ENCODE measurements around the gene TPM1.

The TPM1 gene

GRCh38 chr15:63019511-63020109 lies 22.9 kb upstream of the TPM1 start:
- Histone ChIP-seq H3K27me3 (ENCODE audit: insufficient read depth, low read length) (no peaks in the 10 kb centered on the region), H3K27ac (ENCODE audit: low read length) (no peak overlapping the region), H3K4me3 (ENCODE audit: low read length) (no peak overlapping the region), H3K36me3 (ENCODE audit: insufficient read depth, low read depth, low read length) (no peaks in the 10 kb centered on the region), H3K9ac (ENCODE audit: low read depth, low read length) (no peak overlapping the region), H3K4me1 (ENCODE audit: insufficient read depth, low read length) (peaks cover 9% of the 10 kb centered on the region; the same call in 1 of the 2 replicates), H3K9me3 (ENCODE audit: insufficient read depth, low read depth, low read length) (no peaks in the 10 kb centered on the region)

- Histone ChIP-seq H3K4me1 (ENCODE audit: insufficient read depth, low read length) (peaks cover 9% of the 10 kb centered on the region; the same call in 1 of the 2 replicates), H3K9ac (ENCODE audit: low read depth, low read length) (no peak overlapping the region), H3K9me3 (ENCODE audit: insufficient read depth, low read depth, low read length) (no peaks in the 10 kb centered on the region), H3K27ac (ENCODE audit: low read length) (no peak overlapping the region), H3K36me3 (ENCODE audit: insufficient read depth, low read depth, low read length) (no peaks in the 10 kb centered on the region), H3K4me3 (ENCODE audit: low read length) (no peak overlapping the region), H3K27me3 (ENCODE audit: insufficient read depth, low read length) (no peaks in the 10 kb centered on the region)
Observed at GRCh38 chr15:63020128-63020527, 22.4 kb upstream of the TPM1 start.

GRCh38 chr15:63020759-63021430 lies 21.7 kb upstream of the TPM1 start:
- Histone ChIP-seq H3K9ac (ENCODE audit: low read depth, low read length) (no peak overlapping the region), H3K9me3 (ENCODE audit: insufficient read depth, low read depth, low read length) (no peaks in the 10 kb centered on the region), H3K4me3 (ENCODE audit: low read length) (no peak overlapping the region), H3K4me1 (ENCODE audit: insufficient read depth, low read length) (peaks cover 9% of the 10 kb centered on the region; the same call in 1 of the 2 replicates), H3K36me3 (ENCODE audit: insufficient read depth, low read depth, low read length) (no peaks in the 10 kb centered on the region), H3K27me3 (ENCODE audit: insufficient read depth, low read length) (no peaks in the 10 kb centered on the region), H3K27ac (ENCODE audit: low read length) (no peak overlapping the region)

- no peaks in the 10 kb centered on the region for H3K27me3 ChIP-seq (ENCODE audit: insufficient read depth, low read length)
- H3K4me1 ChIP-seq (ENCODE audit: insufficient read depth, low read length): peaks cover 9% of the 10 kb centered on the region; the same call in 1 of the 2 replicates
- no peak overlapping the region for H3K9ac ChIP-seq (ENCODE audit: low read depth, low read length)
- no peaks in the 10 kb centered on the region for H3K36me3 ChIP-seq (ENCODE audit: insufficient read depth, low read depth, low read length)
- H3K4me3 ChIP-seq (ENCODE audit: low read length): no peak overlapping the region
- H3K27ac ChIP-seq (ENCODE audit: low read length): no peak overlapping the region
- no peaks in the 10 kb centered on the region for H3K9me3 ChIP-seq (ENCODE audit: insufficient read depth, low read depth, low read length)
Observed at GRCh38 chr15:63022181-63022580, 20.4 kb upstream of the TPM1 start.

GRCh38 chr15:63022663-63023062 lies 19.9 kb upstream of the TPM1 start:
- Histone ChIP-seq H3K27ac (ENCODE audit: low read length) (no peak overlapping the region), H3K9ac (ENCODE audit: low read depth, low read length) (no peak overlapping the region), H3K9me3 (ENCODE audit: insufficient read depth, low read depth, low read length) (no peaks in the 10 kb centered on the region), H3K27me3 (ENCODE audit: insufficient read depth, low read length) (no peaks in the 10 kb centered on the region), H3K4me1 (ENCODE audit: insufficient read depth, low read length) (peaks cover 9% of the 10 kb centered on the region; the same call in 1 of the 2 replicates), H3K36me3 (ENCODE audit: insufficient read depth, low read depth, low read length) (no peaks in the 10 kb centered on the region), H3K4me3 (ENCODE audit: low read length) (no peak overlapping the region)

- H3K9me3 ChIP-seq (ENCODE audit: insufficient read depth, low read depth, low read length): no peaks in the 10 kb centered on the region
- no peak overlapping the region for H3K9ac ChIP-seq (ENCODE audit: low read depth, low read length)
- no peak overlapping the region for H3K27ac ChIP-seq (ENCODE audit: low read length)
- H3K27me3 ChIP-seq (ENCODE audit: insufficient read depth, low read length): no peaks in the 10 kb centered on the region
- no peaks in the 10 kb centered on the region for H3K36me3 ChIP-seq (ENCODE audit: insufficient read depth, low read depth, low read length)
- no peak overlapping the region for H3K4me3 ChIP-seq (ENCODE audit: low read length)
- H3K4me1 ChIP-seq (ENCODE audit: insufficient read depth, low read length): peaks cover 9% of the 10 kb centered on the region; the same call in 1 of the 2 replicates
Observed at GRCh38 chr15:63023351-63023945, 19.1 kb upstream of the TPM1 start.

GRCh38 chr15:63025460-63025859 lies 17.1 kb upstream of the TPM1 start:
- Histone ChIP-seq H3K27ac (ENCODE audit: low read length) (no peak overlapping the region), H3K27me3 (ENCODE audit: insufficient read depth, low read length) (no peaks in the 10 kb centered on the region), H3K36me3 (ENCODE audit: insufficient read depth, low read depth, low read length) (no peaks in the 10 kb centered on the region), H3K9ac (ENCODE audit: low read depth, low read length) (no peak overlapping the region), H3K9me3 (ENCODE audit: insufficient read depth, low read depth, low read length) (no peaks in the 10 kb centered on the region), H3K4me3 (ENCODE audit: low read length) (no peak overlapping the region), H3K4me1 (ENCODE audit: insufficient read depth, low read length) (no peaks in the 10 kb centered on the region)

- H3K36me3 ChIP-seq (ENCODE audit: insufficient read depth, low read depth, low read length): no peaks in the 10 kb centered on the region
- H3K9me3 ChIP-seq (ENCODE audit: insufficient read depth, low read depth, low read length): no peaks in the 10 kb centered on the region
- H3K27me3 ChIP-seq (ENCODE audit: insufficient read depth, low read length): no peaks in the 10 kb centered on the region
- no peak overlapping the region for H3K4me3 ChIP-seq (ENCODE audit: low read length)
- H3K9ac ChIP-seq (ENCODE audit: low read depth, low read length): no peak overlapping the region
- no peak overlapping the region for H3K27ac ChIP-seq (ENCODE audit: low read length)
- no peaks in the 10 kb centered on the region for H3K4me1 ChIP-seq (ENCODE audit: insufficient read depth, low read length)
Observed at GRCh38 chr15:63027646-63028045, 14.9 kb upstream of the TPM1 start.

- H3K27ac ChIP-seq (ENCODE audit: low read length): no peak overlapping the region
- no peak overlapping the region for H3K4me3 ChIP-seq (ENCODE audit: low read length)
- no peaks in the 10 kb centered on the region for H3K27me3 ChIP-seq (ENCODE audit: insufficient read depth, low read length)
- H3K4me1 ChIP-seq (ENCODE audit: insufficient read depth, low read length): no peaks in the 10 kb centered on the region
- H3K9me3 ChIP-seq (ENCODE audit: insufficient read depth, low read depth, low read length): no peaks in the 10 kb centered on the region
- no peak overlapping the region for H3K9ac ChIP-seq (ENCODE audit: low read depth, low read length)
- H3K36me3 ChIP-seq (ENCODE audit: insufficient read depth, low read depth, low read length): no peaks in the 10 kb centered on the region
Observed at GRCh38 chr15:63028442-63029110, 14.0 kb upstream of the TPM1 start.

GRCh38 chr15:63029676-63030075 lies 12.9 kb upstream of the TPM1 start:
- H3K27ac ChIP-seq (ENCODE audit: low read length): no peak overlapping the region
- no peak overlapping the region for H3K4me3 ChIP-seq (ENCODE audit: low read length)
- H3K36me3 ChIP-seq (ENCODE audit: insufficient read depth, low read depth, low read length): no peaks in the 10 kb centered on the region
- no peaks in the 10 kb centered on the region for H3K4me1 ChIP-seq (ENCODE audit: insufficient read depth, low read length)
- H3K9ac ChIP-seq (ENCODE audit: low read depth, low read length): no peak overlapping the region
- H3K9me3 ChIP-seq (ENCODE audit: insufficient read depth, low read depth, low read length): no peaks in the 10 kb centered on the region
- no peaks in the 10 kb centered on the region for H3K27me3 ChIP-seq (ENCODE audit: insufficient read depth, low read length)

- no peaks in the 10 kb centered on the region for H3K36me3 ChIP-seq (ENCODE audit: insufficient read depth, low read depth, low read length)
- no peaks in the 10 kb centered on the region for H3K4me1 ChIP-seq (ENCODE audit: insufficient read depth, low read length)
- no peak overlapping the region for H3K9ac ChIP-seq (ENCODE audit: low read depth, low read length)
- no peak overlapping the region for H3K27ac ChIP-seq (ENCODE audit: low read length)
- no peaks in the 10 kb centered on the region for H3K9me3 ChIP-seq (ENCODE audit: insufficient read depth, low read depth, low read length)
- H3K27me3 ChIP-seq (ENCODE audit: insufficient read depth, low read length): no peaks in the 10 kb centered on the region
- no peak overlapping the region for H3K4me3 ChIP-seq (ENCODE audit: low read length)
Observed at GRCh38 chr15:63030101-63030551, 12.4 kb upstream of the TPM1 start.

All from iPS-20b (cell line).